Measurements from ENCODE around the gene CNTN5.
"Not testable (repeated sequence)": the region's sequence is repeated elsewhere in the genome, so short reads cannot be mapped to it uniquely, and the experiment has no call there.

CNTN5 gene

GRCh38 chr11:100273066-100273815 is 1252.5 kb downstream of the CNTN5 start:
- H3K4me1 ChIP-seq (ENCODE audit: control insufficient read depth in 1 of 2, insufficient read depth in 2 of 2, low read length in 2 of 2) = no peaks in the 10 kb centered on the region
- no peak overlapping the region for H3K27ac ChIP-seq (ENCODE audit: low read depth, low read length)
- no peak for DNase-seq
- no peak overlapping the region for H4K8ac ChIP-seq (ENCODE audit: low read depth, low read length)
- H2AFZ ChIP-seq (ENCODE audit: insufficient read depth, low read length, poor library complexity) = no peak overlapping the region
- no peak overlapping the region for H2BK120ac ChIP-seq (ENCODE audit: insufficient read depth, low read length, poor library complexity)
- no peak overlapping the region for H2AK5ac ChIP-seq (ENCODE audit: low read length)
- no peak overlapping the region for H3K4me2 ChIP-seq (ENCODE audit: low read length)
- H3K79me1 ChIP-seq (ENCODE audit: low read length) = no peaks in the 10 kb centered on the region
- no peak overlapping the region for H3K4ac ChIP-seq (ENCODE audit: low read depth, low read length)
- H3K18ac ChIP-seq (ENCODE audit: low read length) = no peak overlapping the region
- no peak overlapping the region for H2BK12ac ChIP-seq (ENCODE audit: low read length)
- H3K36me3 ChIP-seq (ENCODE audit: control insufficient read depth in 1 of 2, insufficient read depth in 2 of 2, low read length in 2 of 2) = no peaks in the 10 kb centered on the region
- H4K12ac ChIP-seq (ENCODE audit: low read depth, low read length) = no peak overlapping the region
- H3K23ac ChIP-seq (ENCODE audit: low read length) = no peak overlapping the region
- H3K27me3 ChIP-seq (ENCODE audit: insufficient read depth, low read length) = no peaks in the 10 kb centered on the region
- H3K79me2 ChIP-seq (ENCODE audit: control insufficient read depth, insufficient read depth, low read length, poor library complexity) = no peaks in the 10 kb centered on the region
- WGBS (ENCODE audit: extremely low coverage, insufficient coverage, insufficient read length) = no CpG with 5 or more reads among the region's 16 CpGs
- H2BK5ac ChIP-seq (ENCODE audit: low read depth, low read length, poor library complexity) = no peak overlapping the region
- H3K4me3 ChIP-seq (ENCODE audit: low read depth, low read length) = peak overlapping the region; percentile 10
- H3K9me3 ChIP-seq (ENCODE audit: insufficient read depth, low read depth, low read length) = no peaks in the 10 kb centered on the region
- no peak overlapping the region for H3K9ac ChIP-seq (ENCODE audit: low read length)
- no peak overlapping the region for H4K91ac ChIP-seq (ENCODE audit: low read depth, low read length)
- no peak overlapping the region for H3K14ac ChIP-seq (ENCODE audit: low read length)

GRCh38 chr11:100274466-100274865 is 1253.7 kb downstream of the CNTN5 start:
- not testable (repeated sequence) for H4K12ac ChIP-seq (ENCODE audit: low read depth, low read length); H3K9me3 ChIP-seq (ENCODE audit: insufficient read depth, low read depth, low read length); H3K9ac ChIP-seq (ENCODE audit: low read length); H3K36me3 ChIP-seq (ENCODE audit: control insufficient read depth in 1 of 2, insufficient read depth in 2 of 2, low read length in 2 of 2); H2AFZ ChIP-seq (ENCODE audit: insufficient read depth, low read length, poor library complexity); H3K27ac ChIP-seq (ENCODE audit: low read depth, low read length); H2BK5ac ChIP-seq (ENCODE audit: low read depth, low read length, poor library complexity); H2BK12ac ChIP-seq (ENCODE audit: low read length); H3K79me1 ChIP-seq (ENCODE audit: low read length); DNase-seq; H3K4ac ChIP-seq (ENCODE audit: low read depth, low read length); H4K8ac ChIP-seq (ENCODE audit: low read depth, low read length); H3K18ac ChIP-seq (ENCODE audit: low read length); H3K4me1 ChIP-seq (ENCODE audit: control insufficient read depth in 1 of 2, insufficient read depth in 2 of 2, low read length in 2 of 2); H4K91ac ChIP-seq (ENCODE audit: low read depth, low read length); H2AK5ac ChIP-seq (ENCODE audit: low read length); H3K23ac ChIP-seq (ENCODE audit: low read length); H3K79me2 ChIP-seq (ENCODE audit: control insufficient read depth, insufficient read depth, low read length, poor library complexity); H3K27me3 ChIP-seq (ENCODE audit: insufficient read depth, low read length); H3K4me3 ChIP-seq (ENCODE audit: low read depth, low read length); H2BK120ac ChIP-seq (ENCODE audit: insufficient read depth, low read length, poor library complexity); H3K14ac ChIP-seq (ENCODE audit: low read length); H3K4me2 ChIP-seq (ENCODE audit: low read length)
- no CpG with 5 or more reads among the region's 4 CpGs for WGBS (ENCODE audit: extremely low coverage, insufficient coverage, insufficient read length)

GRCh38 chr11:100294748-100295147 is 1274.0 kb downstream of the CNTN5 start:
- H3K23ac ChIP-seq (ENCODE audit: low read length) = no peak overlapping the region
- no peak for DNase-seq
- no peak overlapping the region for H3K27ac ChIP-seq (ENCODE audit: low read depth, low read length)
- H2BK120ac ChIP-seq (ENCODE audit: insufficient read depth, low read length, poor library complexity) = no peak overlapping the region
- H3K4me3 ChIP-seq (ENCODE audit: low read depth, low read length) = no peak overlapping the region
- H2BK5ac ChIP-seq (ENCODE audit: low read depth, low read length, poor library complexity) = no peak overlapping the region
- H3K9ac ChIP-seq (ENCODE audit: low read length) = no peak overlapping the region
- H3K14ac ChIP-seq (ENCODE audit: low read length) = no peak overlapping the region
- H3K4me2 ChIP-seq (ENCODE audit: low read length) = no peak overlapping the region
- no peaks in the 10 kb centered on the region for H3K9me3 ChIP-seq (ENCODE audit: insufficient read depth, low read depth, low read length)
- no peak overlapping the region for H4K8ac ChIP-seq (ENCODE audit: low read depth, low read length)
- no CpG with 5 or more reads among the region's 6 CpGs for WGBS (ENCODE audit: extremely low coverage, insufficient coverage, insufficient read length)
- H3K79me1 ChIP-seq (ENCODE audit: low read length) = no peaks in the 10 kb centered on the region
- H3K18ac ChIP-seq (ENCODE audit: low read length) = no peak overlapping the region
- no peak overlapping the region for H2BK12ac ChIP-seq (ENCODE audit: low read length)
- H2AK5ac ChIP-seq (ENCODE audit: low read length) = no peak overlapping the region
- H3K4ac ChIP-seq (ENCODE audit: low read depth, low read length) = no peak overlapping the region
- no peaks in the 10 kb centered on the region for H3K36me3 ChIP-seq (ENCODE audit: control insufficient read depth in 1 of 2, insufficient read depth in 2 of 2, low read length in 2 of 2)
- H3K4me1 ChIP-seq (ENCODE audit: control insufficient read depth in 1 of 2, insufficient read depth in 2 of 2, low read length in 2 of 2) = no peaks in the 10 kb centered on the region
- H3K79me2 ChIP-seq (ENCODE audit: control insufficient read depth, insufficient read depth, low read length, poor library complexity) = no peaks in the 10 kb centered on the region
- H4K91ac ChIP-seq (ENCODE audit: low read depth, low read length) = no peak overlapping the region
- H2AFZ ChIP-seq (ENCODE audit: insufficient read depth, low read length, poor library complexity) = no peak overlapping the region
- H3K27me3 ChIP-seq (ENCODE audit: insufficient read depth, low read length) = no peaks in the 10 kb centered on the region
- H4K12ac ChIP-seq (ENCODE audit: low read depth, low read length) = no peak overlapping the region

- no CpG with 5 or more reads among the region's 5 CpGs for WGBS (ENCODE audit: extremely low coverage, insufficient coverage, insufficient read length)
Observed at GRCh38 chr11:100296051-100296679, 1275.4 kb downstream of the CNTN5 start.

More at GRCh38 chr11:100296051-100296679, 1275.4 kb downstream of the CNTN5 start:
- Histone ChIP-seq H3K23ac (ENCODE audit: low read length) (no peak overlapping the region), H3K9ac (ENCODE audit: low read length) (no peak overlapping the region), H3K4me1 (ENCODE audit: control insufficient read depth in 1 of 2, insufficient read depth in 2 of 2, low read length in 2 of 2) (no peaks in the 10 kb centered on the region), H3K18ac (ENCODE audit: low read length) (no peak overlapping the region), H3K4me3 (ENCODE audit: low read depth, low read length) (no peak overlapping the region), H3K79me2 (ENCODE audit: control insufficient read depth, insufficient read depth, low read length, poor library complexity) (no peaks in the 10 kb centered on the region), H2AK5ac (ENCODE audit: low read length) (no peak overlapping the region), H3K36me3 (ENCODE audit: control insufficient read depth in 1 of 2, insufficient read depth in 2 of 2, low read length in 2 of 2) (no peaks in the 10 kb centered on the region), H3K79me1 (ENCODE audit: low read length) (no peaks in the 10 kb centered on the region), H4K12ac (ENCODE audit: low read depth, low read length) (no peak overlapping the region), H3K27ac (ENCODE audit: low read depth, low read length) (no peak overlapping the region), H2BK12ac (ENCODE audit: low read length) (no peak overlapping the region), H4K91ac (ENCODE audit: low read depth, low read length) (no peak overlapping the region), H3K14ac (ENCODE audit: low read length) (no peak overlapping the region), H3K27me3 (ENCODE audit: insufficient read depth, low read length) (no peaks in the 10 kb centered on the region), H2AFZ (ENCODE audit: insufficient read depth, low read length, poor library complexity) (no peak overlapping the region), H2BK5ac (ENCODE audit: low read depth, low read length, poor library complexity) (no peak overlapping the region), H3K4me2 (ENCODE audit: low read length) (no peak overlapping the region), H4K8ac (ENCODE audit: low read depth, low read length) (no peak overlapping the region), H2BK120ac (ENCODE audit: insufficient read depth, low read length, poor library complexity) (no peak overlapping the region), H3K9me3 (ENCODE audit: insufficient read depth, low read depth, low read length) (no peaks in the 10 kb centered on the region), H3K4ac (ENCODE audit: low read depth, low read length) (no peak overlapping the region)
- DNase-seq = no peak
